Endometrial microvascular endothelial cells (primary cell): ENCODE measurements around the gene RRP8. TPM values are rescaled to one million over a fixed set of nuclear protein-coding genes. Genes with fewer than 3 reads are reported as not detected.

ENCODE experiments used
- in situ Hi-C: cut with HindIII; loops from 2 replicates; pipeline ENCODE4 v1.10.0; 2017; ENCODE audit warnings: low sequenced_read_pairs, low pct_unique_long_range_greater_than_20kb; ENCODE audit errors: inconsistent ontology term
- total RNA-seq: library from RNA; depleted of rRNA; stranded (reverse); fragments of >200 nt; gene quantifications from one replicate; pipeline ENCODE4 v1.2.3, GENCODE V29; 2015; ENCODE audit errors: inconsistent ontology term

The RRP8 gene
- total RNA-seq, 1 donor from 2014 or later, result 35.8 TPM

DNA sequence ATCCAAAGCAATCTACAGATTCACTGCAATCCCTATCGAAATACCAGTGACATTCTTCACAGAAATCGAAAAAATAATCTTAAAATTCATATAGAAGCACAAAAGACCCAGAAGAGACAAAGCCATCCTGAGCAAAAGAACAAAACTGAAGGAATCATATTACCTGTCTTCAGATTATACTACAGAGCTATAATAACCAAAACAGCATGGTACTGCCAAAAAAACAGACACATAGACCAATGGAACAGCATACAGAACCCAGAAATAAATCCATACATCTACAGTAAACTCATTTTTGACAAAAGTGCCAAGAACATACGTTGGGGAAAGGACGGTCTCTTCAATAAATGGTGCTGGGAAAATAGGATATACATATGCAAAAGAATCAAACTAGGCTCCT is 18.9 kb downstream of the RRP8 start:
- in situ Hi-C loops, result no loop called here

- in situ Hi-C loops, result no loop called here
Observed at GRCh38 chr11:6583584-6583983, 19.8 kb downstream of the RRP8 start.

GRCh38 chr11:6579681-6580080 is 23.7 kb downstream of the RRP8 start:
- in situ Hi-C loops, result no loop called here

DNA sequence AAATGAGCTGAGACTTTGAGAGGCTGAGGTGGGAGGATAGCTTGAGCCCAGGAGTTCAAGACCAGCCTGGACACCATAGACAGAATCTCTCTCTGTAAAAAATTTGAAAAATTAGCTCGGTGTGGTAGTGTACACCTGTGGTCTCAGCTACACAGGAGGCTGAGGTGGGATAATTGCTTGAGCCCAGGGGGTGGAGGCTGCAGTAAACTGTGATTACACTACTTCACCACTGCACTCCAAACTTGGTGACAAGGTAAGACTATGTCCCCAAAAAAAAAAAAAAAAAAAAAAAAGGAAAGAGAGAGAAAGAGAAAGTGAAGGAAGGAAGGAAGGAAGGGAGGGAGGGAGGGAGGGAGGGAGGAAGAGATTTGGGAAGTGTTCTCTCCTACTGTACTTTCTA is 25.3 kb downstream of the RRP8 start:
- in situ Hi-C loops, result no loop called here

GRCh38 chr11:6576471-6577373 is 26.7 kb downstream of the RRP8 start:
- in situ Hi-C loops, result no loop called here

DNA sequence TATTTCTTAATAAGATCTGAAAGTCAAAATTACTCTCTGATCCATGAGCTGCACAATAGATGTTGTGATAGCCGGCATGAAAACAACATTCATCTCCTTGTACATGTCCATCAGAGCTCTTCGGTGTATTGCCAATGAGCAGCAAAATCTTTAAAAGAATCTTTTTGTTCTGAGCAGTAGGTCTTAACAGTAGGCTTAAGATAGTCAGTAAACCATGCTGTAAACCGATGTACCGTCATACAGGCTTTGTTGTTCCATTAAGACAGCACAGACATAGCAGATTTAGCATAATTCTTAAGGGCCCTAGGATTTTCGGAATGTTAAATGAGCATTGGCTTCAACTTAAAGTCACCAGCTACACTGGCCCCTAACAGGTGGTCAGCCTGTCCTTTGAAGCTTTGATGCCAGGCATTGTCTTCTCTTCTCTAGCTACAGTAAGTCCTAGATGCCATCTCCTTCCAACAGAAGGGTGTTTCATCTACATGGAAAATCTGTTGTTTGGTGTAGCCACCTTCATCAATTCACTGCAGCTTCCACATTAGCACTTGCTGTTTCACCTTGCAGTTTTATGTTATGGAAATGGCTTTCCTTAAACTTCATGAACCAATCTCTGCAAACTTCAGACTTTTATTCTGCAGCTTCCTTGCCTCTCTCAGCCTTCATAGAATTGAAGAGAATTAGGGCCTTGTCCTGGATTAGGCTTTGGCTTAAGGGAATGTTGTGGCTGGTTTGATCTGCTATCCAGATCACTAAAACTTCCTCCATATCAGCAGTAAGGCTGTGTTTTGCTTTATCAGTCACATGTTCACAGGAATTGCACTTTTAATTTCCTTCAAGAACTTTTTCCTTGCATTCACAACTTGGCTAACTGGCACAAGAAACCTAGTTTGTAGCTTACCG is 28.4 kb downstream of the RRP8 start:
- in situ Hi-C loops, result no loop called here

DNA sequence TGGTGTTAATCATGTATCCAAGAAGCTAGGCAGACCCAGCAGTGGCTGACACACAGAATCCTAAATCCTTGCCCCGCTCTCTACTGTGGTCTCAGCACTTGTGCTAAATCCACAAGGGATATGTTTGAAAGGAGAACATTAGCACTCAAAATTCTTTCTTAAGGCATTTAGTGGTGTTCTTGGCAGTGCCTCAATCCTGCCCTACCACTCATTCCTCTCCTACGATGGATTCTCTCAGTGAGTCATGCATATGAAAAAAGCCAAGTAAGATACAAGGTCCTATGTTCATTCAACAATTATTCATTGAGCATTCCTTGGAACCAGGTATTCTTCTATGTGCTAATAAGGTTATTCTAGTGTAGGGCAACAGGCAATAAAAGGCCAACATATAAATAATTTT is 31.2 kb downstream of the RRP8 start:
- in situ Hi-C loops, result no loop called here

- in situ Hi-C loops, result no loop called here
Observed at GRCh38 chr11:6571434-6572008, 31.9 kb downstream of the RRP8 start.

GRCh38 chr11:6570691-6571427 is 32.6 kb downstream of the RRP8 start:
- in situ Hi-C loops, result no loop called here

DNA sequence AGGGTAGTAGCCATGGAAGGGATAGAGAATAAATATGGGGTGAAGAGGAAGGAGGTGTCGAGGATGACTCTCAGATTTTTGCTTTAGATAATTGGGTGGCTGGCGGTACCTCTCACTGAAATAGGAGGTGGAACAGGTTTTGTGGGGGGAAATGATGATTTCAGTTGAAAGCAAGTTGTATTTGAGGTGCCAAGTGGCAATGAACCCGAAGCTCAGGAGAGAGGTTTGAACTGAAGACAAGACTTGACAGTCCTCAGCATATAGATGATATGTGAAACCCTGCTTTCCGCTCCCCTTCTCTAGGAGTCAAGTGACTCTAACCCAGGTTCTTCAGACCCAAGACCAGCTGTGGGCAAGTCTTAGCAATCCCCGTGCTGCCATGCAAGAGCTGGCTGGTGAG is 33.7 kb downstream of the RRP8 start:
- in situ Hi-C loops, result no loop called here

DNA sequence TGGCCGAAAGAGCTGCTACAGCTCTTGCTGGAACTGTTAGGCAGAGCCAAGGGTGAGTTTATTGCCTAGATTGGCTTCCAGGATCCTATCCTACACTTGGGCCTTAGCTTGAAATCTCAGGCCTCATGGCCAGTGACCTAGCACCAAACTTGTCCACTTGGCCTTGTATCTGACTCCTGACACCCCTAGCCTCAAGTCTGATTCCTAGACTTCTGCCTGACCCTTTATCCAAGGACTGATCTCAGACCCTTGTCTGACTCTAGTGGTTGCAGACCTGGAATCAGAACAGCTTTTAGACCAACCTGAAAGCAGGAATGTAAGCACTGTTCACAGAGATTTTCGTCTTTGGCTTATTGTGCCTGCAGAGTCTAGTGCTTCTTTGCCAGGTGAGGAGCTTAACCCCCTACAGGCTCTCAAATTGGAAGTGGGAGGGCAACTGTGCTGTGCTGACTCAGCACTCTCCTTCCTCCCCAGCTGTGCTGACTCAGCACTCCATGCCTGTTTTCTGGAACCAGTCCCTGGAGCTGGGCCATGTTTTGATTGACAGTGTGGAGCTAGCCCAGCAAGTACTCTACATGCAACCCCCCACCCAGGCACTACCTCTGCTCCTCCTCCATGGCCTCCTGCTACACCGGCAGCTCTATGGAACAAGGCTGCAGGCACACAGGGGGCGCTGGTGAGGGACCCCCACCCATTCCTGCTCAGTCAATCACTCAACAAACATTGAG is 35.1 kb downstream of the RRP8 start:
- in situ Hi-C loops, result no loop called here

GRCh38 chr11:6567371-6567745 is 36.1 kb downstream of the RRP8 start:
- in situ Hi-C loops, result no loop called here

DNA sequence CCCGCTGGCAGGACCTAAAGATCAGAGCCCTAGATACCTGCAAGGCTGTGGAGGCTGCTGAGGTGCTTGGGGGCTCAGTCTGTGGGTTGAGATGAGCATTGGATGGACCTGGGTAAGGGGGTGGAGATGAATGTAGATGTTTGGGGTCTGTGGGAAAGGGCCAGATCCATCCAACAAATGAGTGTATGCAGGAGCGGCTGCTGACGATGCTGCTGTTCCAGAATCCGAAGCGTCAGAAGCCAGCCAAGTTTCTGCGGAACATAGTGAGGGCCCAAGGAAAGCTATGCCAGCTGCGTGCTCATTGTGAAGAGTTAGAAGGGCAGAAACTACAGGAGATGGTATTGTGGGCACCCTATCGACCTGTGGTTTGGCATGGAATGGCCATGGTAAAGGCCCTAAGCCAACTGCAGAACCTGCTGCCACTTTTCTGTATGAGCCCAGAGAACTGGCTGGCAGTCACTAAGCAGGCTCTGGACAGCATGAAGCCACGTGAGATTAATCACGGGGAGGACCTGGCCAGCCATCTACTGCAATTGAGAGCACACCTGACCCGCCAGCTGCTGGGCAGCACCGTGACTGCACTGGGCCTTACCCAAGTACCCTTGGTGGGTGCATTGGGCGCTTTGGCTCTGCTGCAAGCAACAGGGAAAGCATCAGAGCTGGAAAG is 36.6 kb downstream of the RRP8 start:
- in situ Hi-C loops, result no loop called here

GRCh38 chr11:6565988-6566703 is 37.3 kb downstream of the RRP8 start:
- in situ Hi-C loops, result no loop called here

GRCh38 chr11:6565325-6565724 is 38.1 kb downstream of the RRP8 start:
- in situ Hi-C loops, result no loop called here

GRCh38 chr11:6563667-6564066 is 39.7 kb downstream of the RRP8 start:
- in situ Hi-C loops, result no loop called here

- in situ Hi-C loops, result no loop called here
Observed at GRCh38 chr11:6563121-6563619, 40.2 kb downstream of the RRP8 start.
